GM18867 (cell line): Measurements from ENCODE around the gene CNTD1.
"Not testable (repeated sequence)": the region's sequence is repeated elsewhere in the genome, so short reads cannot be mapped to it uniquely, and the experiment has no call there.

ENCODE experiments used
- ATAC-seq: cut with Tn5 transposase; IDR thresholded peaks from one replicate; pipeline ENCODE4 v1.9.1; 2021; ENCODE audit warnings: mild to moderate bottlenecking, moderate library complexity; ENCODE audit not compliant: unreplicated experiment

Gene CNTD1

GRCh38 chr17:42844761-42845555 is 46.3 kb downstream of the CNTD1 start:
- ATAC-seq: no peak

GRCh38 chr17:42845556-42845917 is 46.9 kb downstream of the CNTD1 start:
- no peak for ATAC-seq

GRCh38 chr17:42845918-42846593 is 47.4 kb downstream of the CNTD1 start:
- no peak for ATAC-seq

GRCh38 chr17:42846594-42847280 is 48.1 kb downstream of the CNTD1 start:
- no peak for ATAC-seq

GRCh38 chr17:42848093-42848492 is 49.4 kb downstream of the CNTD1 start:
- ATAC-seq: no peak

GRCh38 chr17:42849031-42849430 is 50.4 kb downstream of the CNTD1 start:
- ATAC-seq: no peak

GRCh38 chr17:42849451-42850181 is 51.0 kb downstream of the CNTD1 start:
- no peak for ATAC-seq

- ATAC-seq: no peak
These were observed 52.3 kb downstream of the CNTD1 start, which contains the start of gene AOC3 for GRCh38 chr17:42850954-42851353. Gene AOC3 (plus strand): TSS chr17:42851199. CDS start chr17:42851344, 145 bp downstream.

- not testable (repeated sequence) for ATAC-seq
These were observed 52.9 kb downstream of the CNTD1 start for GRCh38 chr17:42851371-42852240.

- no peak for ATAC-seq
These were observed 53.7 kb downstream of the CNTD1 start for GRCh38 chr17:42852351-42852750.

GRCh38 chr17:42853004-42853403 is 54.3 kb downstream of the CNTD1 start:
- ATAC-seq: no peak

- ATAC-seq: no peak
These were observed 54.9 kb downstream of the CNTD1 start for GRCh38 chr17:42853597-42853967.

GRCh38 chr17:42853968-42854790 is 55.5 kb downstream of the CNTD1 start:
- ATAC-seq: no peak

- no peak for ATAC-seq
These were observed 56.5 kb downstream of the CNTD1 start for GRCh38 chr17:42855048-42855596.

GRCh38 chr17:42856093-42856492 is 57.4 kb downstream of the CNTD1 start:
- not testable (repeated sequence) for ATAC-seq

- ATAC-seq: not testable (repeated sequence)
These were observed 57.9 kb downstream of the CNTD1 start for GRCh38 chr17:42856516-42856915.

GRCh38 chr17:42857389-42857788 is 58.7 kb downstream of the CNTD1 start:
- ATAC-seq: no peak
